ENCODE results near the gene ARHGAP28.

ARHGAP28 gene

GRCh38 chr18:6729247-6730091 is at the start of gene ARHGAP28:
Gene ARHGAP28 (plus strand): TSS chr18:6729716. CDS start chr18:6729822, 106 bp downstream.
- in situ Hi-C loops (cut with MboI; ENCODE audit: low sequenced_read_pairs) = no loop called here

- in situ Hi-C loops (cut with MboI; ENCODE audit: low sequenced_read_pairs) = no loop called here
These were observed 48.1 kb upstream of the ARHGAP28 start for GRCh38 chr18:6681331-6681875.

- in situ Hi-C loops (cut with MboI; ENCODE audit: low sequenced_read_pairs) = no loop called here
These were observed 46.9 kb upstream of the ARHGAP28 start for GRCh38 chr18:6682437-6683111.

GRCh38 chr18:6683112-6683876 is 46.2 kb upstream of the ARHGAP28 start:
- in situ Hi-C loops (cut with MboI; ENCODE audit: low sequenced_read_pairs) = no loop called here

- in situ Hi-C loops (cut with MboI; ENCODE audit: low sequenced_read_pairs) = no loop called here
These were observed 41.8 kb upstream of the ARHGAP28 start for GRCh38 chr18:6687676-6688075.

- in situ Hi-C loops (cut with MboI; ENCODE audit: low sequenced_read_pairs) = no loop called here
These were observed 20.6 kb upstream of the ARHGAP28 start for GRCh38 chr18:6708890-6709289.

- in situ Hi-C loops (cut with MboI; ENCODE audit: low sequenced_read_pairs) = no loop called here
These were observed 18.0 kb upstream of the ARHGAP28 start for GRCh38 chr18:6711467-6711866.

- in situ Hi-C loops (cut with MboI; ENCODE audit: low sequenced_read_pairs) = no loop called here
These were observed 17.1 kb upstream of the ARHGAP28 start for GRCh38 chr18:6712401-6712800.

GRCh38 chr18:6714010-6714409 is 15.5 kb upstream of the ARHGAP28 start:
- in situ Hi-C loops (cut with MboI; ENCODE audit: low sequenced_read_pairs) = no loop called here

GRCh38 chr18:6718267-6718666 is 11.2 kb upstream of the ARHGAP28 start:
- in situ Hi-C loops (cut with MboI; ENCODE audit: low sequenced_read_pairs) = no loop called here

GRCh38 chr18:6719098-6719846 is 10.2 kb upstream of the ARHGAP28 start:
- in situ Hi-C loops (cut with MboI; ENCODE audit: low sequenced_read_pairs) = no loop called here

GRCh38 chr18:6719910-6720683 is 9.4 kb upstream of the ARHGAP28 start:
- in situ Hi-C loops (cut with MboI; ENCODE audit: low sequenced_read_pairs) = no loop called here

GRCh38 chr18:6721755-6722154 is 7.8 kb upstream of the ARHGAP28 start:
- in situ Hi-C loops (cut with MboI; ENCODE audit: low sequenced_read_pairs) = no loop called here

GRCh38 chr18:6722690-6723089 is 6.8 kb upstream of the ARHGAP28 start:
- in situ Hi-C loops (cut with MboI; ENCODE audit: low sequenced_read_pairs) = no loop called here

GRCh38 chr18:6724331-6724730 is 5.2 kb upstream of the ARHGAP28 start:
- in situ Hi-C loops (cut with MboI; ENCODE audit: low sequenced_read_pairs) = no loop called here

- in situ Hi-C loops (cut with MboI; ENCODE audit: low sequenced_read_pairs) = no loop called here
These were observed 1.2 kb upstream of the ARHGAP28 start for GRCh38 chr18:6728331-6728730.

- in situ Hi-C loops (cut with MboI; ENCODE audit: low sequenced_read_pairs) = no loop called here
These were observed 688 bp upstream of the ARHGAP28 start for GRCh38 chr18:6728809-6729246.

GRCh38 chr18:6730416-6731221 is 1.1 kb downstream of the ARHGAP28 start:
- in situ Hi-C loops (cut with MboI; ENCODE audit: low sequenced_read_pairs) = no loop called here

GRCh38 chr18:6731222-6731596 is 1.7 kb downstream of the ARHGAP28 start:
- in situ Hi-C loops (cut with MboI; ENCODE audit: low sequenced_read_pairs) = no loop called here
